ENCODE results near the gene GPR37.

Gene GPR37

DNA sequence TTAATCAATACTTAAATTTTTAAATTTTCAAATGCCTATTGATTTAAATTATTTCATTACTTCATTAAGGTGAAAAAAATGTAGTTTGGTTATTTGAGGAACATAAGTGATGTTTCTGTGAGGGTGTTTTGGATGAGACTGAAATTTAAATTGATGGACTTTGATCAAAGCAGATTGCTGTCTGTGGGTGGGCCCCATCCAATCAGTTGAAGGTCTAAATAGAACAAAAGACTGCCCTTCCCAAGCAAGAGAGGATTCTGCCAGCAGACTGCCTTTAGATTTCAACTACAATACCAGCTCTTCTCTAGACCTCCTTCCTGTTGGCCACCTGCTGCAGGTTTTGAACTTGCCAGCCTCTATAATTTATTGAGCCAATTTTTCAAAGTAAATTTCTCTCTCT, 14.5 kb upstream of the GPR37 start:
- no peak for DNase-seq (ENCODE audit: low read depth)

DNA sequence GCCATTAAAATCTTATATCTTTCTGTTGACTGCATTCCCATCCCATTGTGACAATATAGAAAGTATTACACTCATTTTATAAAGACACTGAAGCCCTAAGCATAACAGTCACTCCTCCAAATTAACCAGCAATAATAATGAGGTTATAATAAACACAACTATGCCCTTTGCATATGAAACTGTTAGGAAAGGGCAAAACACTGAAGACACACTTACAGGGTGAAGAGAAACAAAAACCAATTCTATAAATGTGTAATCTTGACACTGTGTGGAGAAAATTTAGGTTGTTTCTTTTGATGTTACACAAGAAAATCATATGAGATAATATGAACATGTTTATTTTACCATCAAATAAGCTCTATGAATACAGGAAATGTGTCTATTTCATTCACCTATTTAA, 14.0 kb upstream of the GPR37 start:
- no peak for DNase-seq (ENCODE audit: low read depth)

DNA sequence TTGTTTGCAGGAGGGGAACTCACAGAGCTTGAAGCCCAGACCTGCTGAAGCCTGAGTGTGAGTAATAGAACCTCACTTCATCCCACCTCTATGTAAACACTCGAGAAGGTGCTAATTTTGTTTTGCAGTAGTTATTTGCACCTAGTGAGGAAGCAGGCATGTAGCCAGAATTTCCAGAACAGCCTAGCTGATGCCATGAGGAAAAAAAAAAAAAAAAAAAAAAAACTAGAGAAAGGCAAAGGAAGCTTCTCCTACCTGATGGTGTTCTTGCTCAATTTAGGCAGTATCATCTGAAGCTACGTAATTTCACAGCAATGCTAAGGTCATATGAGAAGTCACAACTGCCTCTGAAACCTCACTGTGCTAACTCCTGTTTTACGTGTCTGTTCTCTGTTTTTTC, 13.6 kb upstream of the GPR37 start:
- no peak for DNase-seq (ENCODE audit: low read depth)

DNA sequence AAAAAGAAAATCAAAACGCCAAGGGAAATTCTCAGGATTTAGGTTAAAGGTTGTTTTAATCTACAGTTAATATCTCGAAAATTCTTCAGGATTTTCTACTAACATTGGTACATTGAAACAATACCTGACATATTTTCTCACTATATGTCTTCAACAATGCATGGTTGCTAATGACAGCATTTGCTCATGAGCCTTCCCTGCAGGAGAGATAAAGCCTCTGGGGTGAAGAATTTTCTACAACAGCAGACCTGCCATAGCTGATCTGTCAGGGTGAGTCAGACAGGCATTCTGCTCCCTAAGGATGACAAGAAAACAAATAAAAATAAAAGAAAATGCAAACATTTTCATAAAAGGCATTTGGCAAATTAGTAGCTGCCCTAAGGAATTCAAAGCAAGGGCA, 11.7 kb upstream of the GPR37 start:
- no peak for DNase-seq (ENCODE audit: low read depth)

DNA sequence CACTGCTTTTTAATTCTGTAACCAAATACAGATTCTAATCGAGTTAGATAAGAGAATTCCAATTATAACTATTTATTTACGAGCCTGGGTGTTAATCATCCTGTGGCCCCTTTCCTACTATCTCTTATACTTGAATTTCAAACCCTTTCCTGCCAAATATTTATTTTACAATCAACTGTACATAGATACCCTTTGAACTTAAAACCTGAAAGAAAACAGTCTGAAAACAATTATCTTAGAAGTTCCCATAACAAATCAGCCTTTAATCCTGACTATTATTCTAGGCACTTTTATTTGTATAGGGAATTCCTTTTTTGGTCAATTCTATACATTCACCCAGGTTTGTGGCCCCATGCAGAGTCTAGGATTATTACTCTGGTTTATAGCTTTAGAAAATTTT, 10.6 kb upstream of the GPR37 start:
- DNase-seq (ENCODE audit: low read depth), result no peak

DNA sequence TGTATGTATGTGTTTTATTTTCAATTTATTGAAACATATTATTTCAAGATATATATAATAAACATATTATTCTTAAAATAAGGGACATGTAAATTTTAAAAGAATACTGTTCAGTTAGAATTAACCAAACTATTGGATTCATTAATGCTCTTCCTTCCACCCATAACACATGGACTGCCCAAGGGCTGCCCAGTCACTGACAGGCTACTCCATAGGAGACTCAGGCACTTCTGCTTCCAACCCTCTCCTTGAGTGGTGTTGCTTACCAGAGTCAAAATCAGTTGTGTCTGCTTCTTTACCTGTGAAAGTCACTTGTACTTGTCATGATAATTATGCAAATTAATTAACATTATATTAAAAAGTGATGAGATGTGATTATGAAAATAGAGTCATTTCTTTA, 9.8 kb upstream of the GPR37 start:
- no peak for DNase-seq (ENCODE audit: low read depth)

DNA sequence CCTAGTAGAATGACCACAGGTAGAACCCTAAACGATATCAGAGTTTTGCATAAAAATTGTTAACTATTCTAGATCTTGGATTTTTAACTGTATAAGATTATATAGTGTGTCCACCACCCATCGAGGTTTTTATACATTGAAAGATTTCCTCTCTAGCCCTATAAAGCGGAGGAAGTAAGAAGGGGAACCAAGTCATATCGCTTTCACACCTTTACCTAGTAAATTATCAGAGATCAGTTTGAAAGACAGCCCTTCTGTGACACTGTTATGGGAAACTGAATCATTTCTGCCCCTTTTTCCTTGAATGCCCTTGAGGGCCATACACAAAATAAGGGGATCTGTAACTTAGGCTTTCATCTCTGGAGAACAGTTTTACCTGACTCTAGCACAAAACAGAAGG, 8.3 kb upstream of the GPR37 start:
- no peak for DNase-seq (ENCODE audit: low read depth)

DNA sequence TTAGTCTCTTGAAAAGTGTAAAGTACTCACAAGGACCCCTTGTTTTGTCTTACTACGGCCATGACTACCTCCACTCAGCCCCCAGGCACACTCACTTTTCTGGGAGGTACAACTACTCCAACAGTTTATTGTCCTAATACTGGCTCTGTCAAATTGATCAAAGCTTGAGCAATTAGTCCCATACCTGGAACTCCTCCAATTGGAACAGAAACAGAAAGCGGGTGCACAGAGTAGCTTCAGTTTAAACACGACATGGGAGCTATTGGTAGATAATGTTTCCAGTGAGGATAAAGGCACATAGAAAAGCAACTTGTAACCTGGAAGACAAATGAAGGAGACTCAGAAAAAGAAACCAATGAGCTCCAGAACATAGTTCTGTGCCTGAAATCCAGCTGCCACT, 7.7 kb upstream of the GPR37 start:
- DNase-seq (ENCODE audit: low read depth), result no peak

DNA sequence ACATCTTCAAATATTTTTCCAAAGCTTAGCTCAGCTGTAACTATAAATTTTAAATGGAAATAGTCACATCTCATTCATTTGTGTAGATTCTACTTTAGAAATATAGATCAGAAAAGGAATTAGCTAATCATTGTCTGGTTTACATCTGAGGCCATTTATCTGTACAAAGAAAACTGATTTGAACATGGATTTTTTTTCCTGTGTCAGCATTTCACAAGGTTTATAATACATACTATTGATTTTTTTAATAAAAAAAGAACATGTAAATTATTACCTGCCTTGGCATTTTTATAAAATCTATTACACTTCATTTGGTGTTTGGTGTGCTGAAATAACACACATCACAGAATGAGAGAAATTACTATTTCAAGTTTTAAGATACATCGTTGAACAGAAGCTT, 3.5 kb upstream of the GPR37 start:
- no peak for DNase-seq (ENCODE audit: low read depth)

DNA sequence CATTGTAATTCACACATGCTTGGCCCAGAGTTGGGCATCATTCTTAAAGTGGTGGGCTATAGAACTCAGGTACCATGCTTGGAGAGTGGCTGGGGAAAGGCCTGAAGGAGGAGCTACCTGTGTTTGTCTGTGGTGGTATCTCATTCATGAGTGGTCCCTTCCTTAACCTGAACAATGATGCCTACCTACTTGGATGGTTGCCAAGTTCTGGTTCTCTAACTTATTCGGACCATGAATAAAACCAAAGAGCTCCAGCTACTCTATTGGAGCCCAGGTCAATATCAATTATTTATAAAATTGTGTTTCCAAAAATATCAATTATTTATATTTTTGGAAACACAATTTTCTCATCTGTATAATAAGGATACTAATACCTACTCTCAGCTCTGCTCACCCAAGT, 2.9 kb upstream of the GPR37 start:
- DNase-seq (ENCODE audit: low read depth), result no peak

DNA sequence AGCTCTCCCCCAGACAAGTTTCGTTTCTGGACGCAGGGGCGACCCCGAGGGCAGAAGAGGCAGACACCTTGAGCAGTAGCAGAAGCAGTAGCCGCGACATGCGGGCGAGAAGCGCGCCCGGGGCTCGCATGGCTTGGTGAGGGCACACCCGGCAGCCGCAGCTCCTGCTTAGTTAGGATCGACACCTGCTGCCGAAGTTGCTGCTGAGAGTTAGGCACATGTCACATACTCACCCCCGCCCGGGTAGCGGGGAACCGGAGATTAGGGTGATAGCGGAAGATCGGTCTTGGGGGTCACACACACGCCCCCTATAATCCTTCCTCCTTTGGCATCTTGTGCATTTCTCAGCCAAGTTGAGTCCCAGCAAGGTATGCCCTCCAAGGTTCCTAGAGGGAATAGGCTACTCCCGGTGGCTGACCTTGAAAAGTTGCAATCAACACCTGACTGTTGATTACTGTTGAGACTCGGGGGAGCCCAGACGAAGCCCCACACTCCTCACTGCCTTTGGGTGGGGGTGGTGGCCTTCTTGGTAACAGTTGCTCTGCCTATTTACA, 668 bp downstream of the GPR37 start:
- DNase-seq (ENCODE audit: low read depth), result no peak

DNA sequence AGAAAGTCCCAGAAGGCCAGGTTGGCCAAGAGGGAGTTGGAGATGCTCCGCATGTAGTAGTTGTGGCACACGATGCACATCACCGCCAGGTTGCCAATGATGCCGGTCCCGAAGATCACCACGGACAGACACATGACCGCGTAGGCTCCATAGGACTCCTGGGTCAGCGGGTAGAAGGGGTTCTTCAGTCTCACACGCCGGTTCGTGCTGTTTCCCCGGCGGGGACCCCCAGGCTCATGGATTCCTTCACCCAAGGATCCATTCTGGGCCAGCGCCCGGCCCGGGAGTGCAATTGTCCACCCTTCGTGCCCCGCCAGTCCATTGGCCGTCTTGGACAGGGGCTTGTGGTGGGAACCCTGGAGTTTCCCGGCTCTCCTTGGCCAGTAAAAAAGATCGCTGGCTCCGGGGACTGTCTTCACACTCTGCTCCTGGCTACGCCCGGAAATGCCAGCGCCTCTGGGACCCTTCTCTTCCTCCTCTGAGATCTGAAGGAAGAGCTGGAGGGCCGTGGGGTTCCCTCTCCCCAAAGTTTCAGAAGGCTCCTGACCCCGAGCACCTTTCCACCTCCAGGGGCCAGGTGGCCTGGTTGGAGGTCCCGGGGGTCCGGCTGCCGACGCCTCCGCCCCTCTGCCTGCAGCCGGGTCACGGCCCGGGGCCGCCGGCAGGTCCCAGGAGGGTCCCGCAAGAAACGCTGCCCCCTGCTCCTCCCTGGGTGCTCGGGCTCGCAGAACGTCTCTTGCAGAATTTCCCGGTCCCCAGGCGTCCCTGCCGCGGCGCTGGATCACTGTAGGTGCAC, 1.3 kb downstream of the GPR37 start:
- no peak for DNase-seq (ENCODE audit: low read depth)

DNA sequence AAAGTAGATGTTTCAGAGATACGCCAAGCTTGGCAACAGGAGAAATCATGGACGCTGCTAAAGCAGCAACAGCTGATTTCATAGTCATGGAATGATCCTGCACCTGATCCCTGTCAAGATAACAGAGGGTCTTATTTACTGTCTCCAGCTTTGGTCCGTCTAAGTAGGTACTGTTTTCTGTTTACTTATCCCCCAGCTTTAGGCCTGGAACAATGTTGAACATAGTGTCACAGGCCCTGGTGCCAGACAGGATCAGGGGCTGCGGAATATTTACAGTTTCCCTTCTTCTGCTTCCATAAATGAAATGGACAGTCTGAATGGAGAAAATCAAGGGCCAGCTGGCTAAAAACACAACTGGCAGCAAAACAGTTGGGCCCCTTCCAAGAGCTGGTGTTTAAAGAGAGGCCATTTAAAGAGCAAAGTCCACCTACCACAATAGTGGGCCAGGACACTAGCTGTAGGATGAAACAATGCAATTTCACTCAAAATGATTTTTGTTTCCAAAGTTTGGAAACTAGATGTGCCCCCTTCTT, 2.9 kb downstream of the GPR37 start:
- DNase-seq (ENCODE audit: low read depth), result no peak

DNA sequence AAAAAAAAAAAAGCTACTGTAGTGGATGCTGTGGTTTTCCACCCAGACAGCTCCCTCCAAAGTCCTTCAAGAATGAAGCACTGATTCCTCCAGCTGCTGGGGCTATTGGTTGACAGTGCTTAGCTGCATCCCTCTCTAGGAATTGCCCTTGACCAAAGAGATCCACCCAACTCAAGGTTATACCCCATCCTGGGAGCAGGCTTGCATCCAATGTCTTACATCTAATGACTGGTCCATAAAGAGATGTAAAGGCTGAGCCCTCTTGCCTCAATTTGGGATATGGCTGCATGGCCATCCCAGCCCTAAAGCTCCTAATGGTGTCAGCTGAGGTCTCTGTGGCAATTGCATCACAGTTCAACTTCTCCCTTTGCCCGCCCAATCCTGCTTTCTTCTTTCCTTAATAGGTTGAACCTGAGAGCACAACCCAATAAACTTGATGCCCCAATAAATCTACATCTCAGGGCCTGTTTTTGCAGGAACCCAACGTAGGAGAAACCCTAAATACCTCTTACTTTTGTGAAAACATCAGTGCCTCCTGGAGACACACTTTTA, 4.4 kb downstream of the GPR37 start:
- no peak for DNase-seq (ENCODE audit: low read depth)

DNA sequence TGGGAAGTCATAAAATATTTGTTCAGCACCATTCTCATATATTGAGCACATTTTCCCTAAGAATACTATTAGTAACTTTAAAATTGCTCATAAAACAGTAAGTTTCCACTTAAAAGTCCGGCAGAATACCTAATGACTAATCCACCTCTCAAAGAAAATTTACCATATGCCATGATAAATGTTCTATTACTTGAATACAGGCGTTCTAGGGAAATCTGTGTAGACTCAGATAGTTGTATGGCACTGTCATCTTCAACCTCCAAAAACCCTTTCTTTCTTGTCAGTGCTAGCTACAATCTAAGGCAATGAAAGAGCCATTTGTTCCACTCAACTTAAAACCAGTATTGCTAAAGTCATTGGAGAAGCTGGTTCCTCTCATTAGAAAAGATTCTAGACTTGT, 7.3 kb downstream of the GPR37 start:
- no peak for DNase-seq (ENCODE audit: low read depth)

DNA sequence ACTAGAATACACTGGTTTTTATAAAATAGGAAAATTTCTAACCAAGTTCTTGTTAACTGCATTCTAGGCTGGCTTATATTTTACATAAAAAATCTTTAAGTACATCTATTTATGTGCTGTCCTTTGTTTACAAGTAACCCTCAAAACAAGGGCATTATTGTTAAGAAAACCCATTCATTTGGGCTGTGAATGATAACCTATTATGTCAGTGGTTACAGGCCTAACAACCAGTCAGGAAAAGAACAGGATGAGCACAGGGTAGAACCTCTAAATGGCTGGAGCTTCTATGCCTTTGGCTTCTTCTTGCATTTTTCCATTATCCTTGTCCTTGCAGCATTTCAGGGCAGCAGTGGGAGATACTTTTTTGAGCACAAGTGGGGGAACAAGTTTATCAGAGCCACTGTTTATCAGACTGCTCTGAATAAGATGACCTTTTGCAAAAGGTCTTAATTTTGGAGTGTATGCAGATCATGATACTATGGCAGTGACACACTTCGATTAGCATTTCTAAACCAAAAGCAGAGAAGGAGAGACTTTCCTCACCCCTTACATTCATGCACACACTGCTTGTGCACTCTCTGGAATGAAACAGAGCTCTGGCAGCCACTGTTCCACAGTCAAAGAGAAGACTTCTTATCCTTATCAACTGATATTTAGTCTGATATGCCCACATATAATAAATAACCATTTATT, 10.9 kb downstream of the GPR37 start:
- no peak for DNase-seq (ENCODE audit: low read depth)

DNA sequence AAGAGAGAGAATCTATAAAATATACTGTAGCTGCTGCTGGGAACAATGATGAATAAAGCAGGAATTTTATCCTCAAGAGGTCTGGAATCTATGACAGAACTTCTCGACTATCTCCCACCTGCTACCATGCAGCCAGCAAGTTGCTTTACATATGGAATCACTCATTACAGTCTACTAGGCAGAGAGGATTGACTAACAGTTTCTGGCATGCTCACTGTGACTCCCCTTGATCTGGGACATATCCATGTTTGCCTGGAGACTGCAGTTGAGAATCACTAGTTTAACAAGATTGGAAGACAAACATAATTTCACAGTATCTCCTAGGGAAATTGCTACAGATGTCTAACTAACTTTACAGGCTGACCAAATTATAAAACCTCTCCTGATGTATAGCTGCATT, 13.3 kb downstream of the GPR37 start:
- DNase-seq (ENCODE audit: low read depth), result no peak

DNA sequence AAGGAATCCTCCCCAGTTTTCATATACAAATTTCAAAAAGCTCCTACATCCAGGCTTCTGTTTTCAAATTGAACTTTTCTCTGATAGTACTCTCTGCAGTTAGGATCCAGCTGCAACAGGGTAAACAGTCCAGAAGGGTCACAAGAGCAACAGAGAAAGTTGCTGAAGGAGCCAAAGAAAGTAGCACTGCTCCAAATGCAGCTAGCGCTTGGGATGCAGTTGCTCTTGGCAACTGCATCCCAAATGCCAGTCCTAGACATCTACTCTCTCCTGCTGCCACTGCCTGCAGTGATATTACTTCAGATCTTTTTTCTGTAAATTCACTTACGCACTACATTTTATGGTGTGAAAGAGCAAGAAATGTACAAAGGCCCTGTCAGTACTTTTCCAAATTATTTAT, 14.6 kb downstream of the GPR37 start:
- DNase-seq (ENCODE audit: low read depth), result no peak

DNA sequence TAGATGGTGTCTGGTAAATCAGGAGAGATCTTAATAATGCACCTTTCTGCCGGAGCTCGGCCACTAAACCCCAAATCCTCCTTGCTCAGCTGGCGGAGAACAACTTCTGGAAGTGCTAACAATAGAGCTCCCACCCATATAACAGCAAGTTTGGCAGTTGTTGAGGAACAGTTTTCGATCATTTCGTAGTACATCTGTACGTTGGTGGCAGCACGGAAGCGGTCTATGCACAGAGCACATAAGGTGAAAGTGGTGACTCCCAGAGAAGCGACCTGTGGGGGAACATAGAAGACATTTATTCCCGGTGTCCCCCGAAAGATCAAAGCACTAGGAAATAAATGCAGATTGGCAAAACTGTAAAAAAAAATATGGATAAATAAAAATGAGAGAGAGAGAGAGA, 18.5 kb downstream of the GPR37 start:
- DNase-seq (ENCODE audit: low read depth), result no peak

DNA sequence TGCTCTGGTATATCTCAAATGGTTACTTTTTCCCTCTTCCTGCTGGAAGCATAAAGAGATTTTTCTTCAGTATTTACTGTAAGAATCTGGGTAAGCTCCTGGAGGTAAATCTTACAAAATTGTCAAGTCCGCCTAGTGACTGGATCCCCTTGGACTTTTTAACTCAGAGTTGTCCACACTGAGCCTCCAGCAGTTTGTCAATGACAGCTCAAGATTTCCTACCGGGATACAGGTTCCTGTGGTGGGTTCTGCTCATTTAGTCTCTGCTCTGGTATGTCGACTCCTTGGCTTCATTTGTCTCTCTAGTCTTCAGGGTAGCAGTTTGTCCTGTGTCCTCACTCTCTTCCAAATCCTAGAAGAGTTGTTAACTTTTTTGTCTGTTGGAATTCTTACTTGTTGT, 27.0 kb downstream of the GPR37 start:
- DNase-seq (ENCODE audit: low read depth), result no peak

DNA sequence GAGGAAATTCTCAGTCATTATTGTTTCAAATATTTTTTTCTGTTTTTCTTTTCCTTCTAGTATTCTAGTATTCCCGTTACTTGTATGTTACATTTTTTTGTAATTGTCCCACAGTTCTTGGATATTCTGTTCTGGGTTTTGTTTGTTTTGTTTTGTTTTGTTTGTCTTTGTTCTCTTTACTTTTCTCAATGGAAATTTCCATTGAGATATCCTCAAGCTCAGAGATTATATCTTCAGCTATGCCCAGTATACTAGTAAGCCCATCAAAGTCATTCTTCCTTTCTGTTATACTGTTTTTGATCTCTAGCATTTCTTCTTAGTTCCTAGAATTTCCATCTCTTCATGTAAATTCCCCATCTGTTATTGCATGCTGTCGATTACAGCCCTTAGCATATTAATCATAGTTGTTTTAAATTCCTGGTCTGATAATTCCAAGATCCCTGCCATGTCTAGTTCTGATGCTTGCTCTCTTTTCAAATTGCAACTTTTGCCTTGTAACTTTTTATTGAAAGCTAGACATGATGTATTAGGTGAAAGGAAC, 27.8 kb downstream of the GPR37 start:
- DNase-seq (ENCODE audit: low read depth), result no peak

DNA sequence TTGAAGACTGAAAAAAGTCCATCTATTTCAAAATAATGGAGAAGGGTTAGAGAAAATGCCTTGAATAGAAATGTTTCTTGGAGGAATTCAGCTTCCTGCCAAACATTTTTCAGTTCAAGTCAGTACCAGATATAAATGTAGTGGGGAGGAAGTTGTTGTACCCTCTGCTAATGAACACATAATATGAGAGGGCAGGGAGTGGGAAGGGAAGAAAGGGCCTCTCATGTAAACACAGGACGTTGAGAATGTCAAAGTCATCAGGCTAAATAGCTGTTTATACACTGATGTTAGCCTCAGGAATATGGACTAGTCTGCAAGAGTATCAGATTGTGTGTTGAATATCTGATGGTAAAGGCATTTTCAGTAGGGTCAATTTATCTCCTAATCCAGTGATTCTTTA, 37.0 kb downstream of the GPR37 start:
- no peak for DNase-seq (ENCODE audit: low read depth)

Data from fibroblast of gingiva (primary cell).